ENCODE results near the gene OR5H2.

- TF ChIP-seq CTCF (IDR thresholded peaks at IDR 0.05) (no peak), POLR2A (IDR thresholded peaks at IDR 0.05; ENCODE audit: low read depth) (no peak), POLR2AphosphoS5 (IDR thresholded peaks at IDR 0.05) (no peak), EP300 (IDR thresholded peaks at IDR 0.05) (no peak)
These were observed 46.6 kb downstream of the OR5H2 start for GRCh38 chr3:98328933-98329332.

Data from esophagus muscularis mucosa (tissue), 4 donors.